8988T (cell line): ENCODE results near the gene HSPD1.
A peak's percentile ranks its signal among the peaks of the same experiment; 100 is the strongest.
"Not testable (repeated sequence)": the region's sequence is repeated elsewhere in the genome, so short reads cannot be mapped to it uniquely, and the experiment has no call there.

Source experiments
- DNase-seq: peaks from one replicate; pipeline ENCODE4 v3.0.0; 2011

Gene HSPD1

GRCh38 chr2:197495433-197496134 is 4.1 kb downstream of the HSPD1 start:
- DNase-seq: no peak

GRCh38 chr2:197487385-197487784 is 12.3 kb downstream of the HSPD1 start:
- DNase-seq: no peak

DNA sequence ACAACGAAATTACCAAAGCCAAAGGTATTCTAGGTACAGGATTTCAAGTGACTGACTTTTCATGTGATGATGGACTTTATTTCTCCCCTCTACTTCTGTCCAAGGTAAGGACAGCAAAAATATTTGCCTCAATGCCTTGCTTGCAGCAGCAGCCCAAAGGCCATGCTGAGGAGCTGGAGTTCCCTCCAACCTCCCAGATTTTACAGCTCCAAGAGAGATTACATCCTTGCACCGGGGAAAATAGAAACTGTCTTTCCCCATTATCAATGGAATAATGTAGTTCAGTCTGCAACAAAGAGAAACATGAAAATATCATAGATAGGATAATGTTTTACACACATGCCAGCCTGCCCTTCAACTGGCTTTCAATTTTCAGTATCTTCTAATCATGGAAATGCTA is 13.5 kb downstream of the HSPD1 start:
- DNase-seq: no peak

GRCh38 chr2:197484248-197484647 is 15.4 kb downstream of the HSPD1 start:
- DNase-seq: not testable (repeated sequence)

DNA sequence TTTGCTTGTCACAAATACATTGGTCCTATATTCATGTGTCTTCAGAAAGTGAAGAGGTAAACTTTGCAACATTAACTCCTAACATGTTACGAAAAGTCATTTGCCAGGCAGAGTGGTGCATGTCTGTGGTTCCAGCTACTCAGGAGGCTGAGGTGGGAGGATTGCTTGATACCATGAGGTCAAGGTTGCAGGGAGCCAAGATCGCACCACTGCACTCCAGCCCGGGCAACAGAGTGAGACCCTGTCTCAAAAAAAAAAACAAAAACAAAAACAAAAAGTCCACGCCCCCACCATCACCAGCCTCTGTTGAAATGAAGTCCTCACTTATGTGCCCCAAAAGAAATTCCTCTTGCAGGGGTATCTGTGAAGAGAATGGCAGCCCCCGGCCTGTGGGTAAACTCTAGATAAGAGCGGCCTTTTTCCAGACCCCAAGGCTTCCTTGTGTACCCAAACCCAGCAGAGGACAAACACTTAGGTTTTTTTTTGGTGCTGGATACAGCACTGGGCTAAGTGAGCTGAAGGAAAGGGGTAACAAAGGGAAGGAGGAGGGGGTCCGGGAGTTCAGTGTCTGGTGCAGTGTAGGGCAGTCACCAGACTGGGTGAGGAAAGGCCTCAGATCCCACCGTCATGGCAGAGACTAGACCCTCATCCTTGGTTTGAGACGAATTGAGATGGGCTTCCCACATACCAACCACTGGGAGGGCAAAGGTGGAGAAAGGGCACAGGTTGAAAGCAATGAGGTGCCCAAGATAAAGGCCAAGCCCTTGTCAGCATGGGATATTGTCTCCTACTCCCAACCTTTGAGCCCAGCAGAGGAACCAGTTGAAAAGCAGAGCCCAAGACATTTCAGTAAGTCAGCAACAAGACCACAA is 19.2 kb downstream of the HSPD1 start:
- DNase-seq: no peak

- no peak for DNase-seq
Observed at GRCh38 chr2:197477797-197478196, 21.8 kb downstream of the HSPD1 start.

DNA sequence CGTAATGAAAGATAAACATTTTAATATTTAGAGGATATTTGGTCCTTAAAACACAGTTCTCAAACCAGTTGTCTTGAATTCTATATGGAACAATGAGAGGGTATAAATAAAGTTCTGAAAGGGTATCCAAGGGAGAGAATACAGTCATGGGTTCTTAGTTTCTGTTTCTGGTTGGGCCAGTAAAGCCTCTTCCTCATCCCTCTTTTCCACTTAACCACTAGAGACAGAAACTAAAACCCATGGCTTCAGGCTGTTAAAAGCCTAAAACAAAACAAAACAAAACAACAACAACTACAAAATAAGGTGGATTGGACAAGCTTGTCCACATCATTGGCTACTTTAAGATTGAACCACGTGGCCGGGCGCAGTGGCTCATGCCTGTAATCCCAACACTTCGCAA is 27.5 kb downstream of the HSPD1 start:
- DNase-seq: no peak

DNA sequence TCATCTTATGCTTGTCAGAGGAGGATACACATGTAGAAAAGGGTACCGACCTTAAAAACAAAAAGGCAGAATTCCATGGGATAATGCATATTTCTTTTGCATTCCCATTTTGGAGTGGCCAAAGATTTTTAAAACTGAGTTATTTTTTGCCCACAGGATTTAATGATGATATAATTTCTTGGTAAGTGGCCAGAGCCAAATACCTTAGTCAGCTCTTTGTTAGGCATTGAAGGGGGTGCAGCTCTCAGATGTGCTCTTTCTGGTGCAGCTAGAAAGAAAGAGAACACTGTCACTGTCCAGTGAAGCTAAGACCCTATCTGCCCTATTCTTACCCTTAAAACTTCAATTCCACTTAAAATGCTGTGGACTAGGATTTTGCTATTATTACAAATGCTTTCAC is 35.5 kb downstream of the HSPD1 start:
- DNase-seq: no peak

DNA sequence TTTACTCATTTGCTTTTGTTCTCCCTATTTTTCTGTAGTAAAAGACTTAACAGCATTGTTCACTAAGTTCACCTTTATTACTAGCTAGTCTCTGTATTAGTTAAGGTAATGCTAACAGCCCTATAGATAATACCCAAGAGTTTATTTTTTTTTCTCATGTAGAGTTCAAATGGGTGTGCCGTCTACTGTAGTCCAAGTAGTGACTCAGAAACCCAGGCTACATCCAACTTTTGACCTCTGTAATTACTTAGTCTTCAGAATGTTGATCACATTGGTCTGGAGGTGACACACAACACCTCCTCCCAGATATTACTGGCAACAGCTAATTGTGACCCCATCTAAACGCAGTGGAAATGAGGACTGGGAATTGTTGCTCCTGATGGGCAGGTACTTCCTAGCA is 38.6 kb downstream of the HSPD1 start:
- DNase-seq: no peak

GRCh38 chr2:197460649-197461048 is 39.0 kb downstream of the HSPD1 start:
- no peak for DNase-seq

- DNase-seq: no peak
Observed at GRCh38 chr2:197455428-197455827, 44.2 kb downstream of the HSPD1 start.

- DNase-seq: no peak
Observed at GRCh38 chr2:197454923-197455322, 44.7 kb downstream of the HSPD1 start.

DNA sequence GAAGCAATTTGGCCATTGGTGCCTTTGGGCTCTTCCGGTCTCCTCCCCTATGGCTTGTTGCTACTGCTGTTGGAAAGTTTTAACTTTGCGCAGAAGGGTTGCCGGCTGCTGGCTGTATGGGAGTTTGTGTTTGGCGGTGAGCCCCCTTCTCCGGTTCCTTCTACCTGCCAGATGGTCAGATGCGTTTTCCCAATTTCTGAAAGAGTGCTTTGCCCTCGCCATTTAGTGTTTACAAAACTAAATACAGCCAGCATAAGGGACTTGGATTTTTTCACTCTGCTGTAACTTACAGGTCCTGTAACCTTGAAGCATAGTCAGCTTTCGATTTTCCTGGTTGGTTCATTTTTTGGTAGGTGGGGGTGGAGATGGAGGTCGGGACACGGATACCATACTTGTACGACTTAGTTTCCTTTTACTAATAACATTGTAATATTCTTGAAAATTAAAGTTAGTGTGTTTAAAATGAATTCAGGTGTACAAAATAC is 45.7 kb downstream of the HSPD1 start:
- no peak for DNase-seq

GRCh38 chr2:197453123-197453913 is 46.3 kb downstream of the HSPD1 start, which contains the start of gene COQ10B:
COQ10B (plus strand) TSS chr2:197453552; CDS start chr2:197453561, 9 bp downstream.
- peak; percentile 80 for DNase-seq

- DNase-seq: no peak
Observed at GRCh38 chr2:197452754-197453122, 46.9 kb downstream of the HSPD1 start.

DNA sequence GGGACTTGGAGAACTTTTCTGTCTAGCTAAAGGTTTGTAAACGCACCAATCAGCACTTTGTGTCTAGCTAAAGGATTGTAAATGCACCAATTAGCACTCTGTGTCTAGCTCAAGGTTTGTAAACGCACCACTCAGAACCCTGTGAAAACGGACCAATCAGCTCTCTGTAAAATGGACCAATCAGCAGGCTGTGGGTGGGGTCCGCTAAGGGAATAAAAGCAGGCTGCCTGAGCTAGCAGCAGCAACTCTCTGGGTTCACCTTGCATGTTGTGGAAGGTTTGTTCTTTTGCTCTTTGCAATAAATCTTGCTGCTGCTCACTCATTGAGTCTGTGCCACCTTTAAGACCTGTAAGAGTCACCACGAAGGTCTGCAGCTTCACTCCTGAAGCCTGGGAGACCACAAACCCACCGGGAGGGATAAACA is 48.7 kb downstream of the HSPD1 start:
- DNase-seq: not testable (repeated sequence)

DNA sequence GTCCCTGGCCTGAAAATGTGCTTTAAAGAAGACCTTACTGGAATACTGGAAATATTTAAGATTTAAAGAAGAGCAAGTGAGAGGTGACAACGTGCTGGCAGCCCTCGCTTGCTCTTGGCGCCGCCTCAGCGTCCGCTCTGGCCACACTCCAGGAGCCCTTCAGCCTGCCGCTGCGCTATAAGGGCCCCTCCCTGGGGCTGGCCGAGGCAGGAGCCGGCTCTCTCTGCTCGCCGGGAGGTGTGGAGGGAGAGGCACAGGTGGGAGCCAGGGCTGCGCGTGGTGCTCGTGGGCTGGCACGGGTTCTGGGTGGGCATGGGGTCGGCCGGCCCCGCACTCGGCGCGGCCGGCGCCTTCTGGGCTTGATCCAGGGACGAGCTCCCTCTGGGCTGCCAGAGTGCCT is 49.2 kb downstream of the HSPD1 start:
- no peak for DNase-seq

GRCh38 chr2:197446844-197447243 is 52.8 kb downstream of the HSPD1 start:
- DNase-seq: no peak

DNA sequence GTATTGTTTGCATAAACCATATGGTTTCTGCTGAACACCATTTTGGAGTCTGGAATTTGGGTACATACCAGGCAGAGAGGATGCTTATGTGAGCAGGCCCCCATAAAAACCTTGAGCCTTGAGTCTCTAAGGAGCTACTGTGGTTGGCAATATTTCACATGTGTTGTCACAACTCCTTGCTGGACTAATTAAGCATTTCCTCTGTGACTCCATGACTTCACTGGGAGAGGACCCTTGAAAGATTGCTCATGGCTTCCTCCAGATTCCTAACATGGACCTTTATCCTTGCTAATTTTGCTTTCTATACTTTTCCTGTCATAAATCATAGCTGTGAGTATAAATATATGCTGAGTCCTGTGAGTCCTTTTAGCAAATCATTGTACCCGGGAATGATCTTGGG is 53.9 kb downstream of the HSPD1 start:
- DNase-seq: no peak

DNA sequence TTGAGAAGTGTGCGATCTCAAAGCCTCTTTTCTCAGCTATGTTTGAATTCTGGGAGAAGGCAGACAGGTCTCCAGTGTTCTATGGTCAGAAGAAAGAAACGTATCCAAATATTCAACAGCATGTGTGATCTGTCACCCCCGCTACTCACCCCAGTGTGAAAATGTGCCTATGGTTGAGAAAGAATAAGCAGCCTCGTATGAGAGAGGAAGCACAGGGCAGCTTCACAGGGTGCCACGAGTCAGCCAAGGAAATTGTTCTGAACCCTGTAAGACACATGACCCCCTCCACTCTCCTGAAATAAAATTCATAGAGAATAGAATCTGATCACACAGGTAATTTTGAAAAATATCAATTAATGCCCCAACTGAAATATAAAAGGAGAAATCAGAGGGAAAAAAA is 56.8 kb downstream of the HSPD1 start:
- DNase-seq: no peak

DNA sequence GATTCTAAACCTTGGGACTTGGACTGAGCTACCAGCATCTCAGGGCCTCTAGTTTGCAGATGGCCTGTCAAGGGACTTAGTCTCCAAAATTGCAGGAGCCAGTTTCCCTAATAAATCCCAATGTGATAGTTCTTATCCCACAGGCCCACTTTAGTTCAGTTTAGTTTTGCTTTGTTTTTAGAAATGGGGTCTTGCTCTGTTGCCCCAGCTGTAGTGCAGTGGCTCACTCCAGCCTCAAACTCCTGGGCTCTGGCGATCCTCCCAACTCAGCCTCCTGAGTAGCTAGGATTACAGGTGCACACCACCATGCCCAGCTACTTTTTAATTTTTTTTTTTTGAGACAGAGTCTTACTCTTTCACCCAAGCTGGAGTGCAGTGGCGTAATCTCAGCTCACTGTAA is 62.3 kb downstream of the HSPD1 start:
- DNase-seq: no peak
